HG03066 (cell line): ENCODE data around the gene SV2C.
"Not testable (repeated sequence)": the region's sequence is repeated elsewhere in the genome, so short reads cannot be mapped to it uniquely, and the experiment has no call there.

Experiments used
- ATAC-seq: cut with Tn5 transposase; IDR thresholded peaks from one replicate; pipeline ENCODE4 v1.9.1; 2021; ENCODE audit warnings: low read depth; ENCODE audit not compliant: unreplicated experiment

SV2C gene

DNA sequence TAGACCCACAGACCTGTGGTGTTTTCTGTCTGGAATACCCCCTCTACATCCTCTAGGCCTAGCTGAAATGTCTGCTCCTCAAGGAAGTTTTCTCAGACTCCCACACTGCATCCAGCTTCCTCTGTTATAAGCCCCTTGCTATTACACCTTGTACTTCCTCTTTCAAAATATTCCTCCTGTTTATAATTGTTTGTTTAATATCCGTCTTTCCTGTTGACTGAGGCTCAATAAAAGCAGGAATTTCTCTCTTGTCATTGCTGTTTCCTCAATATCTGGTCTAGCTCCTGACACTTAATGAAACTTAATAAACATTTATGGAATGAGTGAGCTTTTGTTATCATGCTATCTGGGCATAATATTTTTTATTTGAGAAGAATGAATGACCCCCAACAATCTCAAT, 285.8 kb downstream of the SV2C start:
- no peak for ATAC-seq

DNA sequence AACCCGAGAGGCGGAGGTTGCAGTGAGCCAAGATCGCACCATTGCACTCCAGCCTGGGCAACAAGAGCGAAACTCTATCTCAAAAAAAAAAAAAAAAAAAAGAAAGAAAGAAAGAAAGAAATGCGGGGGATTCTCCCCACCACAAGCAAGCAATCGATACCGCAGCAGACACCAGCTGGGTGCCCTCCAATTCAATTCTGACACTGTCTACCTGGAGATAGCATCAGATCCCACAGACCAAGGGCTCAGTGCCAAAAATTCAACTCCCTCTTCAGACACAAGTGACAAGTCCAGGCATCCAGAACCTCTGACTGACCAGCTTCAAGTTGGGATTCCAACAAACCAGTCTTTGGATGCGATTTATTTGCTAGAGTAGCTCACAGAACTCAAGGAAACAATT, 286.5 kb downstream of the SV2C start:
- ATAC-seq: not testable (repeated sequence)

DNA sequence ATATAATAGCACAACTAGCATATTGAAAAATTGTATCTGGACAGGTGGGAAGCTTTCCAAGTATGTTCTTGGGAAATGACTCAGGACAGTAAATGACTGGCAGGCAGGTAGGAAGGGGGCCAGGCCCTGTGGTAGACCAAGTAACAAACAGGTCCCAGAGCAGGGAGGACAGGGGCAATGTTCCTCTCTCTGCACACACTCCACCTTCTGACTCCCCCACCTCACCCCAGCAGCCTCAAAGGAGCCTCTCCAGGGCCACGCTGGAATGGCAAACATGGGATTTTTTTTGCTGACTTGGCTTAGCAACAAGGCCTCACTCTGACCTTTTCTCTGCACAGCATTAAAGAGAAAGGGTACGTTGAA, 288.8 kb downstream of the SV2C start:
- ATAC-seq: no peak

DNA sequence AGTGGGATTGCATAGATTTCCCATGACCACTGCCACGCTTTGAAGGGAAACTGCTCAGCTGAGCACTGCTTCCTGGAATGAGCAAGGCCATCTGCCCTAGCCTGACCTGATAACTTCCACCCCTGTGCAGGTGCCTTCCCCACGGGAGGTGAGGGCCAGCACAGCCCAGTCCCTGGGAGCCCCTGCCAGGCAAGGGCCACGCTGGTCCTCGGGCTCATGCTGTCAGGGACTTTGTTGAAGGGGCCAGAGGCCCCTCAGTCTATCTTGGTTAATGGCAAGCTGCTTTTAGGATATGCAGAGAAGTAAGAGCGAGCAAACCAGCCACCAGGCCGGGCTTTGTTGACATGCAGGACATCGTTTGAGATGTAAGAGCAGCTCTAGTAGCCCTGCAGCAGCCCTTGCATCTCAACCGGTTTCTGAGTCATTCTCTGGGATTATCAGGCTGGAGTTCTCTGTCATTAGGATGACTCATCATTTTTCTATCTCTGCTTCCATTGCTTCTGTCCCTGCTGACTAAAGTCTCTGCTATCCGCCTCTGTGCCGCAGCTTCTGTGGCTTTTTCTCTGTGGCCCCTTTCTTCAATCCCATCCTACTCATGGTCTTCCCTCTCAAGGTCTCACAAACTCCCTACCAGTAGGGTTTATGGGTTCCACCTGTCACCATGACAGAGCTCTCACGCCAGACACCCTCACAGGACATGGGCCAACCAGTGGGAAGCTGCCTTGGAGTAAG, 289.3 kb downstream of the SV2C start:
- no peak for ATAC-seq

DNA sequence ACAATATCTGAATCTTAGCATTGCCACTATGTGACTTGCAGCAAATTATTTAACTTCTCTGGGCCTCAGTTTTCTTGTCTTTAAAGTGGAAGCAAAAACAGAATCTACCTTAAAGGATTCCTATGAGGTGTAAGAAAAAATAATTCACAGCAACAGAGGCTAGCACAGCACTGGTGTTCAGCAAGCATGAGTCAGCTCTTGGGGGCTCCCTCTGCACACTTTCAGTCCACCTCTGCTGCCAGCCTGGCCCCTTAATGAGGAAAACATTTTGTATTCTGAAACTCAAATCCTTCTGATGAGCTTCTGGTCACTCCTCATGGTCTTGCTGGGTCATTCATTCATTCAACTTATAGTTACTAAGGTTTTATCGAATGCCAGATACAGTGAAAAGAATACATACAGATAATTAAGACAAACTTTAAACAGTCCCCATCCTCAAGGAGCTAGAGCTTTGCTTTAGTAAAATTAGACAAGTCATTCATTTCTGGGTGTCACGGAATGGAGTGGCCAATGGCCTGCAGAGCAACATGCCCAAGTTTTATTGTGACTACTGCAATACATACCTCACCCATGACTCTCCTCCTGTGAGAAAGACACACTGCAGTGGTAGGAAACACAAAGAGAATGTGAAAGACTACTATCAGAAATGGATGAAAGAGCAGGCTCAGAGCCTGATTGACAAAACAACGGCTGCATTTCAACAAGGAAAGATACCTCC, 293.1 kb downstream of the SV2C start:
- no peak for ATAC-seq

DNA sequence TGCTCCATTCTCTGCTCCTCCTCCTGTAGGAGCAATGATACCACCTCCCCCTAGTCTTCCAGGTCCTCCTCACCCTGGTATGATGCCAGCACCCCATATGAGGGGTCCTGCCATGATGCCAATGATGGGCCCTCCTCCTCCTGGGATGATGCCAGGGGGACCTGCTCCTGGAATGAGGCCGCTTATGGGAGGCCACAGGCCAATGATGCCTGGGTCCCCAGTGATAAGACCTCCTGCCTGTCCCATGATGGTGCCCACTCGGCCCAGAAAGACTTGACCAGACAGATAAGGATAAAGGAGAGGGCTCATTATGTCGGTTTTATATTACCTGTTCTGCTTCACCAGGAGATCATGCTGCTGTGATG, 293.7 kb downstream of the SV2C start:
- no peak for ATAC-seq

DNA sequence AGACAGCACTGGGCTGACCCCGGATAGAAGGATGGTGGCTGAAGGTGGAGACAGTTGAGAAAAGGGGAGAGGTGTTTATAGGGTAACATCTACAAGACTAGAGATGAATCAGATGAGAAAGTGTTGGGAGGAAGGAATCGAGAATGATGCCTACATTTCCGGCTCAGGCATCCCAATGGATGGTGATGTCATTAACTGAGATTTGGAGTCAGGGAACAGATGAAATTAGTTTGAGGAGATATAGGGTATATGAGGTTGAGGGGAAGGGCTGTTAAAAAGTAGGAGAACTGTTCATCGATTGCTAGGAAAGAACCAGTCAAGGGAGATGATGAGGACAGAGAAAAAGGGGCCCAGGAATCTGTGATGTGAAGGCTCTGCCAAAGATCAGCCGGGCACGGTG, 295.2 kb downstream of the SV2C start:
- ATAC-seq: no peak

DNA sequence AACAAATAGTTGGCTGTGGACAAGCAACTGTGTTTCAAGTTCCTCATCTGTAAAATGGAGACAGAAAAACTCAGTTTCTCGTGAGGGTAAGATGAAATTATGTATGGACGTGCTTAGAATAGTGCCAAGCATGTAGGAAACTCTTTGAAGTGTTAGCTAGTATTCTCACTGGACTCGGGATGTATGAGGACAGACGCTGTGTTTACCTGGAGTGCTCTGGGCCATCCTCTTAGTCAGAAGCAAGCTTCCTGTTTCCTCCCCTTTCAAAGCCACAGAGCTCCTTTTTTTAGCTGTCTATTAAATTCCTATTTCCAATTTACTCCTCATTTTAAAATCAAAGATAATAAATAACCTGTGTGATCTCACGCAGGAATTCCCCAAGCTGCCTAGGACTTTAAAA, 296.1 kb downstream of the SV2C start:
- no peak for ATAC-seq

DNA sequence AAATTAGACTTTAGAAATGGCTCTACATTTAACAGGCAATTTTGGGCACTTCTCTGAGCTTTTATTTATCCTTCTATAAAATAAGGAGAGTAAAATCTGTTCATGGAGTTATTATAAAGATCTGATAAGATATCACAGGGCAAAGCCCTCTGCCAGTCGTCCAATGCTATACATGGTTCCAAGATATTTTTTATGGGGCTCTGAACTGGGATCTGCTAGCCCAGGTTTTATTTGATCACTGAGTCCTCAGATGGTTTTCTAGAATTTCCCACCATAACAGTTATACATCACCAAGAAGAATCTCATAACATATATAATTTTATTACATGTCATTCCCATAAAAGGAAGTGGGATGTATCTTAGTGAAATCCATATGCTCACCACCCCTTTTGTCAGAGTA, 296.7 kb downstream of the SV2C start:
- no peak for ATAC-seq

DNA sequence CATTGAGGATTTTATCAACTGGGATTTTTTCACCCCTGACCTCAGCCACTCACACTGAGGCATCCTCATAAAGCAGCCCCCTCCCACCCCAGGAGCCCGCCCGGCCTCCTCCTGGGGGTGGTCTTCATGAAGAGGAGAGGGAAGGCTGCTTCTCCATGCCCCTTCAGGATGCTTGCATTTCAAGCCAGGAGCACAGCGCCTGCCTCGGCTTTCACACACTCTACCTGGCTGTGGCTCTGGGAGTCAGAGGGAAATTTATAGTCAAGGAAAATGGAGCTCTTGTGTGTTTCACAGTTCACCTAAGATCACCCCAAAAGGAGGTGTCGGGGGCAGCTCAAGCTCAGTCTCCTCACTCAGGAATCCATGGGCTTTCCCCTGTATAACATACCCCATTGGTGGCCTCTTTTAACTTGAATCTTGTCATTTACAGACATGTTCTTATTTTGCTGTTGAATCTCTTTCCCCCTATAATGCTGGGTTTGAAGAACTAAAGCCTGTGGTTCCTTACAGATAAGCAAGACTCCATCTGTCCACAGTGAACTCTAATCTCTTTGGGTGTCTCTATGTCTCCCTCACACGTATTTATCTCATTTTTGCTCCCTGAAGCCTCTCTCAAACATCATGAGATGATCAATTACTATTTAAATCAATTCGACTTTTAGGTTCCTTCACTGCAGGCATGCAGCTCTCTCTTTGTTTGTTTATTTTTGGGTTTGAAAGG, 297.3 kb downstream of the SV2C start:
- ATAC-seq: no peak

DNA sequence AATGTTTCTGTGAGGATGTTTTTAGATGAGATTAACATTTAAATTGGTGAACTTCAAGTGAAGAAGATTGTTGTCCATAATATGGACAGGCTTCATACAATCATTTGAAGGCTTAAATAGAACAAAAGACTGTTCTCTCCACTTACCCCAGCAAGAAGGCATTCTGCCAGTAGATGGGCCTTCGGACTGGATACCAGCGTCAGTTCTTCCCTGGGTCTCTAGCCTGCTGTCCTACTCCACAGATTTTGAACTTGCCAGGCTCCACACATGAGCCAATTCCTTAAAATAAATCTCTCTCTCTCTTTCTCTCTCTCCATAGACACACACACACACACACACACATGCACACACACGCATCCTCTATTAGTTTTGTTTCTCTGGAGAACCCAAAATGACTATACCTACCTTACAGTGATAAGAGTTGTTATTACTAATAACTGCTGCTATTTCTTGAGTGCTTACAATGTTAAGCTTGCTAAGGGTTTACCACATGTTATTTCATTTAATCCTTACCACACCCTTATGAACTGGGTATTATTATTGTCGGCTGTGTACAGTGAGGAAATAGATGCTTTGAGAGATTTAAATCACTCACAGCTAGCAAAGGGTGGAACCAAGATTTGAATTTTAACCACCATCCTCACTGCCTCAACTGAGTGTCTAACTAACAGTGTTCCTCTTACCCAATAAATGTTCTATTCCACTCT, 300.1 kb downstream of the SV2C start:
- ATAC-seq: no peak

DNA sequence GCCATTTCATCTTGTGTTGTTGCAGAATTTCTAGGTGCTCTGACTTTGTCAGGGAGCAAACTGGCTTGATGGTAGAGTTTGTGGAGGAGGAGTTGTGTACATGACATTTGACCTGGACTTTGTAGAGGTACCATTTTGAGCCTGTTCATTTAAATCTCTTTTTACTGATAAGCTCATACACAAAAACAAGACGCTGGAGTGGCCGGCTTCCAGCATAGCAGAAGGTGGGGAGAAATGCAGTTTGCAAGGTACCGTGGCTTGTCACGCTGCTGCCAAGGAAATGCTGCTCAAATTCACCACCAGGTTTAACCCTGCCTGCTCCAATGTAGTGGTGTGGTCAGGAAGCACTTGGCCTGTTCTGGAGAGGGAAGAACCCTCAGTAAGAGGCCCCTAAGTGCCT, 301.0 kb downstream of the SV2C start:
- no peak for ATAC-seq

DNA sequence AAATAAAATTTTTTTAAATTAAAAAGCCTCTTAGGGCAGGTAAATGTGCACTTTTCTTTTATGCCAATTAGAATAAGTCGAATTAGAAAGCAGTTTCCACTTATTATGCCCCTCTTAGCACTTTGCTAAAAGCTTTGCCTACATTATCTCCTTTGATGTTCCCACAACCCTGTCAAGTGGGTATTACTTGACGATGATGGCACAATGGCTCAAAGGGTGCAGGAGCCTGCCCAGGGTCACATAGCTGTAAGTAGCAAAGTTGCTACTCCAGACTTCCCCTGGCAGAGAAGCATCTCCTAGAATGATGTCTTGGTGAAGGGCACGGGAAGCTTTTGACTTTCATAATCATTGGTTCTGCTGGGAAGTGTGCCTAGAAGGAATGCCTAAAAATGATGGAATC, 301.5 kb downstream of the SV2C start:
- no peak for ATAC-seq

DNA sequence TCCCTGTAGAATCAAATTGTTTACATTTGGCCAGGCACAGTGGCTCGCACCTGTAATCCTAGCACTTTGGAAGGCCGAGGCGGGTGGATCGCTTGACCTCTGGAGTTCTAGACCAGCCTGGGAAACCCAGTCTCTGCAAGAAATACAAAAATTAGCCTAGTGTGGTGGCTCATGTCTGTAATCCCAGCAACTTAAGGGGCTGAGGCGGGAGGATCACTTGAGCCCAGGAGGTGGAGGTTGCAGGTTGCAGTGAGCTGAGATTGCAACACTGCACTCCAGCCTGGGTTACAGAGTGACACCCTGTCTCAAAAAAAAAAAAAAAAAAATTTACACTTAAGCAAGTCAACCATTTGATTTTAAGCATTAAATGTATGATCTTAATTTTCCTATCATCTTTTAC, 302.4 kb downstream of the SV2C start:
- no peak for ATAC-seq

DNA sequence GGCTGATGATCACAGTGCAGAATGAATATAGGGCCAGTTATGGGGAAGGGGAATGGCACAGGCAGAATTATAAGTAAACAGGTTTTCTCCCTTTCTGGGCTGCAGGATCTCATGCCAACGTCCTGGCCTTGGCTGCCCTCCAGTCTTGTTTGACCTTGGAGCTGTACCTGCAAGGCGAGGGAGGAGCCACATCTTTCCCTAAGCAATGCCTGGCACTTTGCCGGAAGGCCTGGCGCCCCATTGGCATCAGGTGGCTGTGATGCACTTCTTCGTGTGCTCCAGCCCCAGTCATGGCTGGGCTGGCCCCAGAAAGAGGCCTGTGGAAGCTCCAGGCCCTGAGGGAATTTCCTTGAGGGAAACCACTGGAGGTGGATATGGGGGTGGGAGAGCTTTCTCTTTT, 303.2 kb downstream of the SV2C start:
- ATAC-seq: no peak

DNA sequence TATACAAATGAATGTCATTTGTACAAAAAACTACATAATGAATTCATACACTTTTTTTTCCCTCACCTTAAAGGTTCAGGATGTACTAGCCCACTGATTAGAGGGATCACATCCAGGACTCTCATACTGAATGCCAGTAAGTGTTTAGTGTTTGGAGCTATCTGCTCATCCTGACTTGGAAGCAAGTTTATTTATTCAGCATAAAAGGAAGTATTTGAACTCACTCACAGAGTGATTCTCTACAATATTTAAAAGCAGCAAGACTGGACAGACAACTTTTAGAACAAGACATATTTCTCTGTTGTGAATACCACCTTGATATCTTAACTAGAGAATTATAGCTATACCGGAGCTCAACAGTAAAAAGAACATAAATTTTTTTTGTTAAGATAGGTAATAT, 305.1 kb downstream of the SV2C start:
- no peak for ATAC-seq

DNA sequence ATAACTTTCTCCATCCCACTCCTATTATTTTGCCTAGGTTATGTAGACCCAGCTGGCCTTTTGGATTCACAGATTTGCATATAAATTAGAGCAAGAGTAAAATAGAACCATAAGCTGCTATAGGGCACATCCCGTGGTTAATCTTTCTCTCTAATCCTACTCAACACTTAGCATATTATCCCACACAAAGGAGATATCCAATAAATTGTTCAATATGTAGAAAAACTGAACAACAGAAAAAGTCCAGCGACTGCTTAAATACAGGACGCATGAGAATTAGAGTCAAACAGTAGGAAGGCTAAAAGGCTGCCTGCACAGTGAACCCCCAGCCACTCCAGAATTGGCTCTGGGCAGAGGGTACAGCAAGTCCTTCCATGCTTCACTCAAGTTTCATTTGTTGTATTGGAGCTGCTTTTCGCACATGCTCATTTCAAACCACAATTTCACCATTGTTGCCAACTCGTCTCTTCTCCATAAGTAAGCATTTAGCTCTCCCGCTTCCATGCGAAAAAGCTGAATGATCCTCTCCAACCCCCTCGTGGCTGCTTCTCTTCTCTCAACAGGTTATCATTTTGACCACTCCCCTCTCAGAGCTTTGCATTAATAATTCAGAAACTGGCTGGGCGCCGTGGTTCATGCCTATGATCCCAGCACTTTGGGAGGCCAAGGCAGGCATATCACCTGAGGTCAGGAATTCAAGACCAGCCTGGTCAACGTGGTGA, 305.8 kb downstream of the SV2C start:
- ATAC-seq: no peak

DNA sequence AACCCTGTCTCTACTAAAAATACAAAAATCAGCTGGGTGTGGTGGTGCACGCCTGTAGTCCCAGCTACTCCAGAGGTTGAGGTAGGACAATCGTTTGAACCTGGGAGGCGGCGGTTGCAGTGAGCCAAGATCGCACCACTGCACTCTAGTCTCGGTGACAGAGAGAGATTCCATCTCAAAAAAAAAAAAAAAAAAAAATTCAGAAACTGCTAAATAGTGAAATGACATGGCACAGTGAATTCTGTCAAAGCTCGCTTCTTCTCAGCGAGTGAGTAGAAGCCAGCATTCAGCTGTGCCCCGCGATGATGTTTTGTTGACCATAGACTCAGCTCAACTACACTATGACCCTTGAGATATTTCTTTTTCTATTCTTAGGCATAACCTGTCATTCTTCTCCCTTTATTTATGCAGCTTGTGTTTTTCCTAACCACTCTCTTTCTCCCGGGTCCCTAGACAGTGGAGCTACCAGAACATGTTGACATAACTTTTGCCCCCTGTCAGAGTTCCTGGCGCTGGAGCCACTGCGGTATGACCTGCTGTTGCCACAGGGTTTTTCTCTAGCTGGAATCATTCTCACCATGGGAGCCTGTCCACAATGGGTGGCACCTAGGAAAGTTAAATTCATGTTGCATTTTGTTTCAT, 306.5 kb downstream of the SV2C start:
- no peak for ATAC-seq

DNA sequence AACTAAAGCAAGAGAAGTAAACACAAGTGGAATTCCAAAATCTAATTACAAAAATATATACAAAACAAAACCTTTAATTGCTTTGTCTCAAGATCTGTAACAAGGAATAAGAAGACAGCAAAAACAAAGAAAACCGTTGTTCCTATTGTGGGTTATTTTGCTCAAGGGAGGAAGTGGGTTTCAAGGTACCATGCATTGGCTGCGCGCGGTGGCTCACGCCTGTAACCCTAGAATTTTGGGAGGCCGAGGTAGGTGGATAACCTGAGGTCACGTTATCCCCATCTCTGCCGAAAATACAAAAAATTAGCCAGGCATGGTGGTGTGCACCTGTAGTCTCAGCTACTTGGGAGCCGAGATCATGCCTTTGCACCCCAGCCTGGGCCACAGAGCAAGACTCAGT, 307.8 kb downstream of the SV2C start:
- no peak for ATAC-seq

DNA sequence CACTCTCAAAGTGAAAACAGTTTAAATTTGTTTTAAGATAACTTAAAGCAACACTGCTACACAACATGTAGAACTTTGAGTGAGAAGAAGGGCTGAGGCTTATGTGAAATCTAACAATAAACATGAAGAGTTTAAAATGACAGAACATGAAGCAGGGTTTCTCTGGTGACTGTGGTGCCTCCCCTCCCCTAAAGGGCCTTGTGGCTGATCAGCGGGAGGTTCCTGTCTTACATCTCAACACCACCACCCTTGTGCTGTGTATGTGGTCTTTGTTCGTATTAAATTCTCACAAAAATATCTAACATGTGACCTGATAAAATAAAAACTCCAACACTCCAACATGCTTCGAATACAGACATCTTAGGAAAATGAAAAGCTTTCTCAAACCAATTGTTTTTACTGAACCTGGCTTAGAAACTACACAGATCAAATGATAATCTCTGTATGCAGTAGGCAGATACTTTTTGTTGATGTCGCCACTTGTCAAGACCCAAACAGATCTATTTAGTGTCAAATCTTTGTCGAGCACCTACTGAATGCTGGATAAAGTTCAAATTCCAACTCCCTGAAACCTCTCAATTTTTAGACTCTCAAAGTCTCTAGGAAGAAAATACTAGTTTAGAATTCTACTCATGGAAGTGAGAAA, 310.0 kb downstream of the SV2C start:
- no peak for ATAC-seq
